Left kidney (tissue), 2 donors: ENCODE measurements around the gene FGF14. TPM values are rescaled to one million over a fixed set of nuclear protein-coding genes. Genes with fewer than 3 reads are reported as not detected.
A peak's percentile ranks its signal among the peaks of the same experiment; 100 is the strongest.
"Not testable (repeated sequence)": the region's sequence is repeated elsewhere in the genome, so short reads cannot be mapped to it uniquely, and the experiment has no call there.

Source experiments
- DNase-seq: peaks from one replicate; pipeline ENCODE4 v3.0.0-alpha.2; 2013
- polyA plus RNA-seq: library from polyadenylated mRNA; unstranded; fragments of 120-200 nt; gene quantifications from one replicate; pipeline ENCODE4 v1.2.1, GENCODE V29; 2013; ENCODE audit not compliant: insufficient read length

The FGF14 gene
- polyA plus RNA-seq, 1 donor: 0.95 TPM

- DNase-seq: no peak
These were observed 361.0 kb downstream of the FGF14 start for GRCh38 chr13:102040812-102041211.

- no peak for DNase-seq
These were observed 362.6 kb downstream of the FGF14 start for GRCh38 chr13:102039264-102039663.

GRCh38 chr13:102038787-102039186, 363.1 kb downstream of the FGF14 start:
- DNase-seq: no peak

- peak; percentile 37 for DNase-seq
These were observed 365.9 kb downstream of the FGF14 start for GRCh38 chr13:102035969-102036368.

- peak; percentile 32 for DNase-seq
These were observed 368.0 kb downstream of the FGF14 start for GRCh38 chr13:102033857-102034331.

GRCh38 chr13:102033386-102033785, 368.5 kb downstream of the FGF14 start:
- no peak for DNase-seq

- DNase-seq: no peak
These were observed 373.0 kb downstream of the FGF14 start for GRCh38 chr13:102028868-102029267.

GRCh38 chr13:102028206-102028605, 373.6 kb downstream of the FGF14 start:
- no peak for DNase-seq

GRCh38 chr13:102021777-102022176, 380.1 kb downstream of the FGF14 start:
- no peak for DNase-seq

- no peak for DNase-seq
These were observed 381.1 kb downstream of the FGF14 start for GRCh38 chr13:102020611-102021216.

- DNase-seq: no peak
These were observed 383.1 kb downstream of the FGF14 start for GRCh38 chr13:102018716-102019115.

- DNase-seq: no peak
These were observed 384.6 kb downstream of the FGF14 start for GRCh38 chr13:102017248-102017647.

- no peak for DNase-seq
These were observed 389.3 kb downstream of the FGF14 start for GRCh38 chr13:102012299-102013293.

- not testable (repeated sequence) for DNase-seq
These were observed 390.4 kb downstream of the FGF14 start for GRCh38 chr13:102011455-102011854.

- DNase-seq: no peak
These were observed 397.8 kb downstream of the FGF14 start for GRCh38 chr13:102003848-102004570.

GRCh38 chr13:102002287-102002686, 399.6 kb downstream of the FGF14 start:
- DNase-seq: no peak

- no peak for DNase-seq
These were observed 401.1 kb downstream of the FGF14 start for GRCh38 chr13:102000764-102001163.

GRCh38 chr13:101998129-101998528, 403.7 kb downstream of the FGF14 start:
- no peak for DNase-seq

- no peak for DNase-seq
These were observed 404.9 kb downstream of the FGF14 start for GRCh38 chr13:101996954-101997353.

GRCh38 chr13:101989798-101990350, 412.0 kb downstream of the FGF14 start:
- DNase-seq: no peak

- DNase-seq: peak; percentile 12
These were observed 413.7 kb downstream of the FGF14 start for GRCh38 chr13:101988140-101988539.

- no peak for DNase-seq
These were observed 415.5 kb downstream of the FGF14 start for GRCh38 chr13:101986316-101986715.
